RWPE1 (cell line): ENCODE results near the gene C1orf198.
A peak's percentile ranks its signal among the peaks of the same experiment; 100 is the strongest.

Experiments
- CTCF ChIA-PET: fragments of 350-600 bp; sonication (Branson Sonifier 250); formaldehyde crosslinking; extraction: SDS; loops from one replicate; lab custom pipeline; 2021; lab: Yijun Ruan, JAX
- POLR2A ChIA-PET: fragments of 400-600 bp; formaldehyde crosslinking; extraction: SDS; loops from one replicate; lab custom pipeline; 2020; ENCODE audit warnings: antibody characterized with exemption; ENCODE audit not compliant: low non-redundant PET; lab: Yijun Ruan, JAX
- DNase-seq: peaks from one replicate; pipeline ENCODE4 v3.0.0; 2012; ENCODE audit warnings: low spot score
- H3K27ac ChIP-seq: fragments of 450-650 bp; 2 replicates; pipeline ENCODE4 v1.5.1; 2017
- CTCF ChIP-seq: fragments of 450-650 bp; conservative IDR thresholded peaks from 2 replicates; pipeline ENCODE4 v1.5.1; 2017; ENCODE audit warnings: low read depth, mild to moderate bottlenecking

The C1orf198 gene

GRCh38 chr1:230895452-230895851 is 27.1 kb upstream of the C1orf198 start:
- DNase-seq: no peak
- no peak for TF ChIP-seq CTCF
- no peak overlapping the region for H3K27ac ChIP-seq
- ChIA-PET CTCF (interaction anchor here (0.6 to 0.7 kb wide), 3 partner anchors 20 to 323 kb away, joined by 3 to 5 read pairs (median 4); no protein-coding TSS in a partner anchor), POLR2A (no interaction called here)

- no peak overlapping the region for H3K27ac ChIP-seq
- ChIA-PET CTCF (no interaction called here), POLR2A (no interaction called here)
- no peak for TF ChIP-seq CTCF
- DNase-seq: no peak
Observed at GRCh38 chr1:230894664-230895063, 26.3 kb upstream of the C1orf198 start.

GRCh38 chr1:230894032-230894431 is 25.7 kb upstream of the C1orf198 start:
- ChIA-PET CTCF (no interaction called here), POLR2A (interaction anchor here (0.6 kb wide), 1 partner anchor 422 kb away, joined by 3 read pairs; no protein-coding TSS in a partner anchor)
- no peak for TF ChIP-seq CTCF
- no peak overlapping the region for H3K27ac ChIP-seq
- DNase-seq: no peak

GRCh38 chr1:230892018-230892491 is 23.7 kb upstream of the C1orf198 start:
- ChIA-PET CTCF (no interaction called here), POLR2A (no interaction called here)
- no peak overlapping the region for H3K27ac ChIP-seq
- DNase-seq: no peak
- TF ChIP-seq CTCF: no peak

GRCh38 chr1:230891413-230891812 is 23.1 kb upstream of the C1orf198 start:
- DNase-seq: peak; percentile 22
- POLR2A ChIA-PET: no interaction called here
- CTCF ChIA-PET: no interaction called here
- H3K27ac ChIP-seq: no peak overlapping the region
- TF ChIP-seq CTCF: no peak

GRCh38 chr1:230884646-230885045 is 16.3 kb upstream of the C1orf198 start:
- no peak overlapping the region for H3K27ac ChIP-seq
- no peak for TF ChIP-seq CTCF
- no peak for DNase-seq
- POLR2A ChIA-PET: no interaction called here
- CTCF ChIA-PET: no interaction called here
